CD14-positive monocyte (primary cell): ENCODE measurements around the gene MECP2. TPM values are rescaled to one million over a fixed set of nuclear protein-coding genes. Genes with fewer than 3 reads are reported as not detected.

ENCODE experiments used
- DNase-seq, 3 donors: peaks; one replicate each; pipeline ENCODE4 v3.0.0-alpha.2; 2011 to 2022
- H2AFZ ChIP-seq: 2 replicates; pipeline ENCODE4 v1.6.0; 2012; ENCODE audit warnings: mild to moderate bottlenecking, low read depth, low read length, inconsistent platforms; ENCODE audit not compliant: insufficient read depth, poor library complexity, severe bottlenecking
- H3K27ac ChIP-seq, 2 donors: 1 replicate in 1 of 2; 2 replicates in 1 of 2; pipeline ENCODE4 v1.5.1; 2012 to 2013; ENCODE audit warnings: low read length in 2 of 2, control low read depth in 1 of 2, inconsistent platforms in 1 of 2, low read depth in 1 of 2, mild to moderate bottlenecking in 1 of 2
- H3K27me3 ChIP-seq, 2 donors: one replicate each; pipeline versions ENCODE4 v1.6.0 to v1.6.1; 2011 to 2013; ENCODE audit warnings: low read length in 2 of 2; ENCODE audit not compliant: control insufficient read depth in 2 of 2, insufficient read depth in 2 of 2
- H3K36me3 ChIP-seq, 2 donors: replicated peaks in 1 of 2; 1 replicate in 1 of 2; 2 replicates in 1 of 2; pipeline versions ENCODE4 v1.5.1 to v1.6.1; 2012 to 2013; ENCODE audit warnings: low read length in 2 of 2, control low read depth in 1 of 2, inconsistent platforms in 1 of 2, mild to moderate bottlenecking in 1 of 2; ENCODE audit not compliant: insufficient read depth in 2 of 2, control insufficient read depth in 1 of 2
- H3K4me1 ChIP-seq, 2 donors: 1 replicate in 1 of 2; 2 replicates in 1 of 2; pipeline versions ENCODE4 v1.5.1 to v1.6.1; 2012 to 2013; ENCODE audit warnings: low read length in 2 of 2, control low read depth in 1 of 2, inconsistent platforms in 1 of 2, mild to moderate bottlenecking in 1 of 2, moderate library complexity in 1 of 2; ENCODE audit not compliant: insufficient read depth in 2 of 2, control insufficient read depth in 1 of 2
- H3K4me2 ChIP-seq: replicated peaks from 2 replicates; pipeline ENCODE3; 2012; ENCODE audit warnings: low read length, moderate library complexity, mild to moderate bottlenecking; ENCODE audit not compliant: poor library complexity, severe bottlenecking; ENCODE audit errors: extremely low read depth
- H3K4me3 ChIP-seq, 3 experiments: fragments of 200-600 bp in 1 of 3; sonication (generic) in 1 of 3; replicated peaks in 1 of 3; 1 replicate in 2 of 3; 2 replicates in 1 of 3; pipeline ENCODE4 v1.5.1; 2011 to 2013; ENCODE audit warnings: low read length in 3 of 3, mild to moderate bottlenecking in 3 of 3, control low read depth in 2 of 3, low read depth in 2 of 3, inconsistent platforms in 1 of 3, moderate library complexity in 1 of 3
- H3K79me2 ChIP-seq: 2 replicates; pipeline ENCODE4 v1.6.0; 2012; ENCODE audit warnings: mild to moderate bottlenecking, control low read depth, inconsistent platforms, low read length, moderate library complexity; ENCODE audit not compliant: insufficient read depth
- H3K9ac ChIP-seq: 2 replicates; pipeline ENCODE4 v1.6.0; 2017; ENCODE audit warnings: low read length, mild to moderate bottlenecking; ENCODE audit not compliant: insufficient read depth, poor library complexity, severe bottlenecking
- H3K9me3 ChIP-seq, 2 donors: replicated peaks in 1 of 2; 1 replicate in 1 of 2; 2 replicates in 1 of 2; pipeline versions ENCODE4 v1.5.1 to v1.6.1; 2012 to 2013; ENCODE audit warnings: low read length in 2 of 2, control low read depth in 1 of 2; ENCODE audit not compliant: control insufficient read depth in 1 of 2, insufficient read depth in 1 of 2
- H4K20me1 ChIP-seq: 2 replicates; pipeline ENCODE4 v1.6.0; 2012; ENCODE audit warnings: mild to moderate bottlenecking, low read length, control low read depth, moderate library complexity; ENCODE audit not compliant: insufficient read depth
- H3K27ac Mint-ChIP-seq, 7 donors: one replicate each; pipeline ENCODE4 v1.8.0; 2020; ENCODE audit warnings: mild to moderate bottlenecking in 7 of 7, mixed read lengths in 7 of 7, moderate library complexity in 6 of 7, inconsistent platforms in 2 of 7
- H3K27me3 Mint-ChIP-seq, 3 donors: one replicate each; pipeline ENCODE4 v1.8.0; 2021 to 2022; ENCODE audit warnings: low read depth in 3 of 3, mild to moderate bottlenecking in 3 of 3, mixed read lengths in 3 of 3, moderate library complexity in 3 of 3, inconsistent platforms in 1 of 3
- H3K36me3 Mint-ChIP-seq, 2 donors: one replicate each; pipeline ENCODE4 v1.8.0; 2020; ENCODE audit warnings: mixed read lengths in 2 of 2, inconsistent platforms in 1 of 2, mild to moderate bottlenecking in 1 of 2
- H3K4me1 Mint-ChIP-seq: one replicate; pipeline ENCODE4 v1.8.0; 2020; ENCODE audit warnings: mild to moderate bottlenecking, mixed read lengths
- H3K4me3 Mint-ChIP-seq, 2 donors: one replicate each; pipeline ENCODE4 v1.8.0; 2020; ENCODE audit warnings: mild to moderate bottlenecking in 2 of 2, mixed read lengths in 2 of 2, moderate library complexity in 1 of 2
- H3K9me3 Mint-ChIP-seq, 7 donors: one replicate each; pipeline ENCODE4 v1.8.0; 2020 to 2022; ENCODE audit warnings: mixed read lengths in 7 of 7, mild to moderate bottlenecking in 6 of 7, moderate library complexity in 6 of 7, inconsistent platforms in 2 of 7
- WGBS: methylation state at CpG from one replicate; pipeline ENCODE4 v1.1.5; 2013; ENCODE audit warnings: missing lambda C conversion rate; ENCODE audit not compliant: insufficient coverage; 5-methylcytosine and 5-hydroxymethylcytosine counted together
- intact Hi-C, 2 donors: fragments of 100-400 bp; cut with micrococcal nuclease; formaldehyde crosslinking; loops; one replicate each; pipeline versions ENCODE4 v1.15.0 to v1.15.1; 2023
- polyA plus RNA-seq, 3 donors: library from polyadenylated mRNA; depleted of rRNA in 1 of 3; unstranded in 2 of 3; stranded (reverse) in 1 of 3; fragments of 300-500 nt in 2 of 3; fragments of >200 nt in 1 of 3; fragmentation: Illumina TruSeq in 2 of 3; gene quantifications; 1 replicate in 2 of 3; 2 replicates in 1 of 3; pipeline ENCODE4 v1.2.3, GENCODE V29; 2012 to 2021
- TF ChIP-seq, protein P1 (sequence below): fragments of 200-600 bp; IDR thresholded peaks from one replicate; pipeline ENCODE4 v1.8.0; 2022; ENCODE audit warnings: antibody characterized with exemption, mild to moderate bottlenecking

MECP2 gene
- polyA plus RNA-seq, 3 donors = 5.2 to 21.2 (median 9.6) TPM

DNA sequence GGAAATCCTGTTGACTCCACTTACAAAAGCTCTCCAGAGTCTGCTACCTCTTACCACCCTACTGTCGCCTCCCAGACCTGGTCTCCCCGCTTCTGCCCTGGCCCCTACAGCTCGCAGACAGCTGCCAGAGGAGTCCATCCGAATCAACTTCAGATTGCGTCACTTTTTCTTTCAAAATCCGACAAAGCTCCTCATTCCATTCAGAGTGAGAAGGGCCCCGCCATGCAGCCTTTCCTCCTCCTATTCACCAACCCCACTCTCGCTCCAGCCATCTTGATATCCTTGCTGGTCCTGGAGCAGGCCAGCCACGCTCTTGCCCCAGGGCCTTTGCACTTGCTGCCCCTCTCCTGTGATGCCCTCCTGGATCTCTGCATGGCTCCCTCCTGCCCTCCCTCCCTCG, 41.3 kb upstream of the MECP2 start:
- H3K4me1 ChIP-seq = peaks cover 9 to 10% of the 10 kb centered on the region in 2 donors
- H4K20me1 ChIP-seq = no peaks in the 10 kb centered on the region
- Mint-ChIP-seq H3K4me3 (no peak overlapping the region), H3K36me3 (peaks cover 0 to 2% of the 10 kb centered on the region in 2 donors), H3K4me1 (peaks cover 22% of the 10 kb centered on the region), H3K27me3 (peaks cover 5 to 39% (median 6%) of the 10 kb centered on the region in 3 donors), H3K27ac (peak overlapping the region in 5 of 7 donors; percentile 7 to 86 (median 41)), H3K9me3 (peaks cover 0 to 4% (median 3%) of the 10 kb centered on the region in 7 donors)
- no peaks in the 10 kb centered on the region for H3K36me3 ChIP-seq
- WGBS = 47% methylated on average over 7 of the region's 10 CpGs
- no peak overlapping the region for H3K27ac ChIP-seq
- no peaks in the 10 kb centered on the region for H3K9me3 ChIP-seq
- H2AFZ ChIP-seq = no peak overlapping the region
- intact Hi-C loops = no loop called here
- no peak overlapping the region for H3K4me2 ChIP-seq
- no peaks in the 10 kb centered on the region for H3K79me2 ChIP-seq
- H3K27me3 ChIP-seq = peaks cover 0 to 14% of the 10 kb centered on the region in 2 donors
- H3K4me3 ChIP-seq = no peak overlapping the region
- peak in 2 of 3 donors; percentile 5 to 7 for DNase-seq
- TF ChIP-seq, protein P1, sequence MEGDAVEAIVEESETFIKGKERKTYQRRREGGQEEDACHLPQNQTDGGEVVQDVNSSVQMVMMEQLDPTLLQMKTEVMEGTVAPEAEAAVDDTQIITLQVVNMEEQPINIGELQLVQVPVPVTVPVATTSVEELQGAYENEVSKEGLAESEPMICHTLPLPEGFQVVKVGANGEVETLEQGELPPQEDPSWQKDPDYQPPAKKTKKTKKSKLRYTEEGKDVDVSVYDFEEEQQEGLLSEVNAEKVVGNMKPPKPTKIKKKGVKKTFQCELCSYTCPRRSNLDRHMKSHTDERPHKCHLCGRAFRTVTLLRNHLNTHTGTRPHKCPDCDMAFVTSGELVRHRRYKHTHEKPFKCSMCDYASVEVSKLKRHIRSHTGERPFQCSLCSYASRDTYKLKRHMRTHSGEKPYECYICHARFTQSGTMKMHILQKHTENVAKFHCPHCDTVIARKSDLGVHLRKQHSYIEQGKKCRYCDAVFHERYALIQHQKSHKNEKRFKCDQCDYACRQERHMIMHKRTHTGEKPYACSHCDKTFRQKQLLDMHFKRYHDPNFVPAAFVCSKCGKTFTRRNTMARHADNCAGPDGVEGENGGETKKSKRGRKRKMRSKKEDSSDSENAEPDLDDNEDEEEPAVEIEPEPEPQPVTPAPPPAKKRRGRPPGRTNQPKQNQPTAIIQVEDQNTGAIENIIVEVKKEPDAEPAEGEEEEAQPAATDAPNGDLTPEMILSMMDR = no peak
- no peak overlapping the region for H3K9ac ChIP-seq

DNA sequence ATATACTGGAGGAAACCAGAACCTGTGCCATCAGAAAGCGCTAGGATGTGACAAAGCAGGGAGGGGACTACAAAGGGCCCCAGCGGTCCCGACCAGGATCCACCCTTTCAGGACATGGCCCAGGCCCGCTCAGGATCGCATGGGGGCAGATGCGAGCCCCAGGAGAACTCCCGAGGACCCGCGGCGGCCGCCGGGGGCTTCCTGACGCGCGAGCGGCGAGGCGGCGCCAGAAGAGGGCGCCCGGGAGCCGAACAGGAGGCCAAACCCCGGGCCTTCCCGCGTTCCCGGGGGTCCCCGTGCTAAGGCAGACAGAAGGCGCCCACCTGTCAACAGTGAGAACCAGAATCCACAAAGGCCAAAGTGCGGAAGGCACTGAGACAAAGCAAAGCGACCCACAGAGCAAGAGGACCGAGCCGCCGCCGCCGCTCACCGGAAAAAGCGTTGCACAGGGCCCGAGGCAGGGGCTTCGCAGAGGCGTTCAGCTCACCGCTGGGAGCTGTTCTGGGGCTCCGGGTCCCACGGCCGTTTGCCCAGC, 39.2 kb upstream of the MECP2 start:
- Mint-ChIP-seq H3K9me3 (peaks cover 0 to 3% (median 1%) of the 10 kb centered on the region in 7 donors), H3K4me3 (peak overlapping the region; percentile 64 to 93), H3K27ac (peak overlapping the region; percentile 82 to 93 (median 92)), H3K4me1 (peaks cover 22% of the 10 kb centered on the region), H3K27me3 (peaks cover 5 to 40% (median 6%) of the 10 kb centered on the region in 3 donors), H3K36me3 (peaks cover 0 to 2% of the 10 kb centered on the region in 2 donors)
- Histone ChIP-seq H3K4me2 (peak overlapping the region; percentile 24), H3K27ac (peak overlapping the region in 1 of 2 donors; percentile 63), H4K20me1 (no peaks in the 10 kb centered on the region), H3K36me3 (no peaks in the 10 kb centered on the region), H3K79me2 (no peaks in the 10 kb centered on the region), H3K4me3 (peak overlapping the region in 2 of 3 experiments; percentile 10 to 29), H3K9me3 (no peaks in the 10 kb centered on the region), H3K4me1 (peaks cover 9 to 10% of the 10 kb centered on the region in 2 donors), H3K9ac (peak overlapping the region; percentile 49), H3K27me3 (peaks cover 0 to 12% of the 10 kb centered on the region in 2 donors), H2AFZ (peak overlapping the region; percentile 68)
- peak; percentile 65 to 68 (median 66) for DNase-seq
- intact Hi-C loops = no loop called here
- TF ChIP-seq, protein P1 = peak; percentile 76
- WGBS = 0% methylated on average over 10 of the region's 44 CpGs
